ENCODE results near the gene VAC14. TPM values are rescaled to one million over a fixed set of nuclear protein-coding genes. Genes with fewer than 3 reads are reported as not detected.

VAC14 gene
- polyA plus RNA-seq, 3 donors = 20.7 to 49.4 (median 31.1) TPM

DNA sequence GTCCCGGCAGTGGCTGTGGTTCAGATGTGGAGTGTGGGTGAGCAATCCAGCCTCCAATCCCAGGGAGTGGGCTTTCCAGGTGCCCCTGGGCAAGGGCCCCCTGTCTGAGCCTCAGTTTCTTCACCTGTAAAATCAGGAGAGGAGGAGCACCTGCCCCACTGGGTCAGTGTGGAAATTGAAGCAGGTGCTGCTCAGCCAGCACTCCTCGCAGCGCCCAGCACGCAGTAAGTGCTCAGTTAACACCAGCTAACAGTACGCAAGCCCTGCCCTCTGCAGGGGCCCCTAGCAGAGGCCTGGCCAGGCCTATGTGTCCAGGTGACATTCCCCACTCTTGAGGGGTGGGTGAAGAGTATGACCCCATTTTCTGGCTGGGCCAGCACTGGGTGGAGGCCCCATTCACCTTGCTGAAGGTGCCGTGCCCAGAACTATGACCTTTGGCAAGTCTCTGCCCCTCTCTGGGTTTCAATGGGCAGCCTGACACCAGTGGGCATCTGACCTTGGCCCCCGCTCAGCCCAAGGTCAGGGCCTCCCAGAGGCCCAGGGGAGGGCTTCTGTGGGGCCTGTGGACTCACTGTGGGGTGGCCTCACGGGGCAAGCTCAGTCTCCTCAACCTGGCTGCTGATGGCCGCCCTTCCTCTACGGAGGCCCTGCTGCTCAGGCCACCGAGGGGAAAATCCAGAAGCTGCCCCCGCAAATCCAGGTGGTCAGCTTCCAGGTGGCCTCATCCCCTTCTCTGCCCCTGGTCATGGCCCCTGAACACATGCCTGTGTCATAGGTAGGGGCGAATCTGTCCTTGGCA, 117.6 kb downstream of the VAC14 start:
- DNase-seq = no peak
- H3K36me3 ChIP-seq (replicated peaks in 1 of 2; ENCODE audit: control insufficient read depth in 1 of 2, insufficient read depth in 2 of 2, low read length in 2 of 2) = peaks cover 0 to 8% of the 10 kb centered on the region in 2 donors
- no peak overlapping the region for H2AFZ ChIP-seq (ENCODE audit: insufficient read depth, low read depth, low read length, poor library complexity, severe bottlenecking)
- no peak overlapping the region for H3K27ac ChIP-seq (ENCODE audit: low read depth in 1 of 2, low read length in 2 of 2)
- H3K4me1 ChIP-seq (ENCODE audit: control insufficient read depth in 1 of 2, insufficient read depth in 2 of 2, low read length in 2 of 2) = peaks cover 4 to 10% of the 10 kb centered on the region in 2 donors
- peaks cover 0 to 3% (median 2%) of the 10 kb centered on the region in 7 donors for H3K9me3 Mint-ChIP-seq
- 98% methylated on average over 12 of the region's 13 CpGs for WGBS (ENCODE audit: insufficient coverage)
- H3K27me3 Mint-ChIP-seq (ENCODE audit: low read depth in 3 of 3) = peaks cover 15 to 35% (median 19%) of the 10 kb centered on the region in 3 donors
- no peak overlapping the region for H3K4me3 ChIP-seq (replicated peaks in 1 of 3; ENCODE audit: low read depth in 2 of 3, low read length in 3 of 3)
- no peak overlapping the region for H3K4me2 ChIP-seq (replicated peaks; ENCODE audit: extremely low read depth, low read length, poor library complexity, severe bottlenecking)
- H3K36me3 Mint-ChIP-seq = peaks cover 5 to 15% of the 10 kb centered on the region in 2 donors
- no peak overlapping the region for H3K4me3 Mint-ChIP-seq
- no peaks in the 10 kb centered on the region for H3K79me2 ChIP-seq (ENCODE audit: insufficient read depth, low read length)
- intact Hi-C loops (cut with micrococcal nuclease) = no loop called here
- TF ChIP-seq CTCF (IDR thresholded peaks at IDR 0.05) = no peak
- H4K20me1 ChIP-seq (ENCODE audit: insufficient read depth, low read length) = peaks cover 10% of the 10 kb centered on the region
- no peak overlapping the region for H3K27ac Mint-ChIP-seq
- H3K27me3 ChIP-seq (ENCODE audit: control insufficient read depth in 2 of 2, insufficient read depth in 2 of 2, low read length in 2 of 2) = peaks cover 4 to 21% of the 10 kb centered on the region in 2 donors
- H3K9me3 ChIP-seq (replicated peaks in 1 of 2; ENCODE audit: control insufficient read depth in 1 of 2, insufficient read depth in 1 of 2, low read length in 2 of 2) = no peaks in the 10 kb centered on the region
- peaks cover 8% of the 10 kb centered on the region for H3K4me1 Mint-ChIP-seq
- no peak overlapping the region for H3K9ac ChIP-seq (ENCODE audit: insufficient read depth, low read length, poor library complexity, severe bottlenecking)

- Mint-ChIP-seq H3K27ac (no peak overlapping the region), H3K27me3 (ENCODE audit: low read depth in 3 of 3) (peaks cover 15 to 35% (median 19%) of the 10 kb centered on the region in 3 donors), H3K36me3 (peaks cover 5 to 10% of the 10 kb centered on the region in 2 donors), H3K4me3 (no peak overlapping the region), H3K9me3 (peaks cover 0 to 3% (median 1%) of the 10 kb centered on the region in 7 donors), H3K4me1 (peaks cover 8% of the 10 kb centered on the region)
- Histone ChIP-seq H4K20me1 (ENCODE audit: insufficient read depth, low read length) (peaks cover 10% of the 10 kb centered on the region), H3K9ac (ENCODE audit: insufficient read depth, low read length, poor library complexity, severe bottlenecking) (no peak overlapping the region), H3K4me2 (replicated peaks; ENCODE audit: extremely low read depth, low read length, poor library complexity, severe bottlenecking) (no peak overlapping the region), H3K4me1 (ENCODE audit: control insufficient read depth in 1 of 2, insufficient read depth in 2 of 2, low read length in 2 of 2) (peaks cover 4 to 10% of the 10 kb centered on the region in 2 donors), H3K79me2 (ENCODE audit: insufficient read depth, low read length) (no peaks in the 10 kb centered on the region), H2AFZ (ENCODE audit: insufficient read depth, low read depth, low read length, poor library complexity, severe bottlenecking) (no peak overlapping the region), H3K9me3 (replicated peaks in 1 of 2; ENCODE audit: control insufficient read depth in 1 of 2, insufficient read depth in 1 of 2, low read length in 2 of 2) (no peaks in the 10 kb centered on the region), H3K4me3 (replicated peaks in 1 of 3; ENCODE audit: low read depth in 2 of 3, low read length in 3 of 3) (no peak overlapping the region), H3K36me3 (replicated peaks in 1 of 2; ENCODE audit: control insufficient read depth in 1 of 2, insufficient read depth in 2 of 2, low read length in 2 of 2) (peaks cover 0 to 1% of the 10 kb centered on the region in 2 donors), H3K27me3 (ENCODE audit: control insufficient read depth in 2 of 2, insufficient read depth in 2 of 2, low read length in 2 of 2) (peaks cover 4 to 21% of the 10 kb centered on the region in 2 donors), H3K27ac (ENCODE audit: low read depth in 1 of 2, low read length in 2 of 2) (no peak overlapping the region)
- intact Hi-C loops (cut with micrococcal nuclease) = no loop called here
- no peak for DNase-seq
- 90% methylated on average over 8 of the region's 14 CpGs for WGBS (ENCODE audit: insufficient coverage)
- no peak for TF ChIP-seq CTCF (IDR thresholded peaks at IDR 0.05)
Measured at GRCh38 chr16:70682239-70683145, 118.5 kb downstream of the VAC14 start.
